K562 (cell line): ENCODE results near the gene PIGB. TPM values are rescaled to one million over a fixed set of nuclear protein-coding genes. Genes with fewer than 3 reads are reported as not detected.

Source experiments
- ATAC-seq: fragments of 200-7000 bp; cut with Tn5 transposase; 3 replicates; pipeline ENCODE4 v1.9.1; 2020; ENCODE audit warnings: moderate library complexity
- Bru-seq: library from RNA; stranded (reverse); fragments of 400-500 nt; gene quantifications from one replicate; lab custom pipeline; 2021; lab: Mats Ljungman, UMichigan
- BruChase-seq, 2 experiments: library from RNA; stranded (reverse); fragments of 400-500 nt; gene quantifications; one replicate each; lab custom pipeline; 2021; lab: Mats Ljungman, UMichigan
- BruUV-seq: library from RNA; stranded (reverse); fragments of 400-500 nt; replicated peaks from 2 replicates; lab custom pipeline; 2021; lab: Mats Ljungman, UMichigan
- CTCF ChIA-PET: fragments of 300-600 bp; formaldehyde crosslinking; extraction: SDS; loops from one replicate; lab custom pipeline; 2021; ENCODE audit warnings: low intra/inter-chr PET ratio; lab: Yijun Ruan, JAX
- POLR2A ChIA-PET: fragments of 300-600, 350-650 bp; sonication (Branson Sonifier 250); formaldehyde crosslinking; extraction: SDS; loops from one replicate; lab custom pipeline; 2021; ENCODE audit warnings: antibody characterized with exemption, inconsistent platforms; lab: Yijun Ruan, JAX
- DNase-seq, 4 experiments: peaks; one replicate each; pipeline versions ENCODE4 v3.0.0 to v3.0.0-alpha.2; 2011 to 2018; ENCODE audit warnings: low spot score in 3 of 4, mixed read lengths in 3 of 4; ENCODE audit errors: extremely low read depth in 1 of 4
- FAIRE-seq: peaks from 2 replicates; lab custom pipeline; 2011; peaks lifted over from hg19 to GRCh38; lab: Jason Lieb, UNC
- H2AFZ ChIP-seq: 2 replicates; pipeline ENCODE4 v1.6.0; 2011; ENCODE audit warnings: low read depth, low read length, control low read depth, inconsistent platforms
- H3K27ac ChIP-seq: fragments of 200-600 bp; 3 replicates; pipeline ENCODE4 v1.8.0; 2011; ENCODE audit warnings: low read depth, mild to moderate bottlenecking, control low read depth, inconsistent platforms, low read length, moderate library complexity, mixed read lengths; ENCODE audit errors: extremely low read depth
- H3K27me3 ChIP-seq, 2 experiments: fragments of 300-600 bp in 1 of 2; 2 replicates in 1 of 2; 3 replicates in 1 of 2; pipeline versions ENCODE4 v1.6.0 to v1.8.0; 2011; ENCODE audit warnings: inconsistent platforms in 2 of 2, low read length in 2 of 2, mild to moderate bottlenecking in 1 of 2, mixed read lengths in 1 of 2, moderate library complexity in 1 of 2; ENCODE audit not compliant: control insufficient read depth in 2 of 2, insufficient read depth in 2 of 2
- H3K36me3 ChIP-seq: fragments of 300-600 bp; 3 replicates; pipeline ENCODE4 v1.8.0; 2011; ENCODE audit warnings: mild to moderate bottlenecking, low read length, inconsistent platforms; ENCODE audit not compliant: control insufficient read depth, insufficient read depth
- H3K4me1 ChIP-seq, 2 experiments: fragments of 200-600 bp in 1 of 2; replicated peaks in 1 of 2; 2 replicates in 1 of 2; 3 replicates in 1 of 2; pipeline versions ENCODE4 v1.5.1 to v1.8.0; 2011; ENCODE audit warnings: inconsistent platforms in 2 of 2, low read length in 2 of 2, mild to moderate bottlenecking in 1 of 2, mixed read lengths in 1 of 2, moderate library complexity in 1 of 2; ENCODE audit not compliant: control insufficient read depth in 2 of 2, insufficient read depth in 2 of 2
- H3K4me2 ChIP-seq: 2 replicates; pipeline ENCODE4 v1.6.1; 2011; ENCODE audit warnings: low read length, control low read depth, inconsistent platforms, mixed read lengths; ENCODE audit not compliant: insufficient read depth
- H3K4me3 ChIP-seq: fragments of 200-600 bp; sonication (generic), shearing (Covaris generic); 2 replicates; pipeline ENCODE4 v1.5.1; 2016; ENCODE audit warnings: control low read depth, inconsistent platforms
- H3K79me2 ChIP-seq: fragments of 200-600 bp; 3 replicates; pipeline ENCODE4 v1.8.0; 2011; ENCODE audit warnings: low read length, inconsistent platforms; ENCODE audit not compliant: control insufficient read depth, insufficient read depth
- H3K9ac ChIP-seq, 2 experiments: 2 replicates each; pipeline versions ENCODE4 v1.6.0 to v1.6.1; 2011; ENCODE audit warnings: low read depth in 2 of 2, low read length in 2 of 2, control low read depth in 1 of 2, inconsistent platforms in 1 of 2, mild to moderate bottlenecking in 1 of 2, mixed read lengths in 1 of 2; ENCODE audit not compliant: insufficient read depth in 1 of 2
- H3K9me1 ChIP-seq: one replicate; pipeline ENCODE4 v1.6.0; 2011; ENCODE audit warnings: inconsistent platforms, mild to moderate bottlenecking, low read length, moderate library complexity; ENCODE audit not compliant: control insufficient read depth, insufficient read depth
- H3K9me3 ChIP-seq: replicated peaks from 2 replicates; pipeline ENCODE4 v1.5.1; 2011; ENCODE audit warnings: low read depth, low read length, inconsistent platforms; ENCODE audit not compliant: control insufficient read depth, insufficient read depth
- H4K20me1 ChIP-seq: replicated peaks from 2 replicates; pipeline ENCODE4 v1.6.1; 2011; ENCODE audit warnings: low read length, inconsistent platforms, mixed read lengths; ENCODE audit not compliant: control insufficient read depth, insufficient read depth
- BDP1 ChIP-seq: IDR thresholded peaks from 3 replicates; pipeline ENCODE4 v1.6.1; 2011; ENCODE audit not compliant: insufficient read length, insufficient read depth
- SREBF1 ChIP-seq: fragments of 150-350 bp; IDR thresholded peaks from 2 replicates; pipeline ENCODE4 v1.6.1; 2014; ENCODE audit warnings: antibody characterized with exemption, low read depth, low read length, borderline replicate concordance
- ZNF407 ChIP-seq: fragments of 450-650 bp; IDR thresholded peaks from 2 replicates; pipeline ENCODE4 v1.6.1; 2016; ENCODE audit warnings: low read depth
- ZNF586 ChIP-seq: fragments of 450-650 bp; formaldehyde crosslinking; conservative IDR thresholded peaks from 2 replicates; pipeline ENCODE4 v1.4.0; 2020; ENCODE audit warnings: mild to moderate bottlenecking, moderate library complexity
- ZNF589 ChIP-seq: fragments of 200-800 bp; sonication (Bioruptor generic); IDR thresholded peaks from 2 replicates; pipeline ENCODE4 v1.6.1; 2016; ENCODE audit warnings: low read depth, missing genetic modification characterization, missing compliant biosample characterization
- ZNF778 ChIP-seq: fragments of 450-650 bp; formaldehyde crosslinking; IDR thresholded peaks from 2 replicates; pipeline ENCODE4 v1.4.0; 2020; ENCODE audit warnings: mild to moderate bottlenecking, moderate library complexity
- WGBS: fragments of 100-300 bp; shearing (Covaris generic); methylation state at CpG from one replicate; pipeline ENCODE4 v1.1.6; 2016; ENCODE audit warnings: low coverage, mixed read lengths; ENCODE audit not compliant: insufficient coverage; ENCODE audit errors: missing lambda C conversion rate; 5-methylcytosine and 5-hydroxymethylcytosine counted together
- in situ Hi-C: fragments of 300-500 bp; cut with MboI; formaldehyde crosslinking; loops from 4 replicates; pipeline ENCODE4 v1.15.0; 2018; ENCODE audit warnings: inconsistent platforms, mixed read lengths
- intact Hi-C: fragments of 100-400 bp; cut with micrococcal nuclease; formaldehyde crosslinking; loops from 2 replicates; pipeline ENCODE4 v1.14.2; 2022
- long read RNA-seq, 3 experiments: library from polyadenylated mRNA in 2 of 3; library from RNA in 1 of 3; unstranded in 2 of 3; stranded (forward) in 1 of 3; transcript quantifications; one replicate each; pipeline ENCODE4 v2.0.0, GENCODE V29; 2019 to 2022
- polyA minus RNA-seq, 3 experiments: library from RNA; depleted of rRNA, polyadenylated mRNA; stranded (reverse); fragments of >200 nt; gene quantifications; 2 replicates each; pipeline ENCODE4 v1.2.3, GENCODE V29; 2011
- polyA plus RNA-seq, 8 experiments: library from polyadenylated mRNA; depleted of rRNA in 4 of 8; stranded (reverse) in 5 of 8; unstranded in 3 of 8; fragments of >200 nt; fragmentation: Nextera tagmentation in 2 of 8; fragmentation: Illumina TruSeq in 1 of 8; extraction: Ambion mirVana in 2 of 8; extraction: Trizol in 1 of 8; gene quantifications; 2 replicates each; pipeline versions ENCODE4 v1.2.1 to v1.2.3, GENCODE V29; 2011 to 2014; ENCODE audit warnings: inconsistent platforms in 1 of 8, missing spikeins in 1 of 8
- total RNA-seq, 7 experiments: library from RNA; depleted of rRNA in 6 of 7; stranded (reverse); fragments of >200 nt in 6 of 7; fragmentation: Illumina TruSeq in 2 of 7; extraction: Trizol in 2 of 7; gene quantifications; 2 replicates each; pipeline versions ENCODE4 v1.2.1 to v1.2.3, GENCODE V29; 2011 to 2021; ENCODE audit warnings: low replicate concordance in 1 of 7

The PIGB gene
- 28.2 and 49.6 TPM in 2 replicates for total RNA-seq (2011; cell fraction: chromatin; rRNA removed; ENCODE audit: low replicate concordance)
- 20.2 and 21.6 TPM in 2 replicates for total RNA-seq (2011; cell fraction: nucleolus; rRNA removed)
- 40.3 and 47.6 TPM in 2 replicates for total RNA-seq (2011; cell fraction: nucleoplasm; rRNA removed)
- total RNA-seq (2014; rRNA removed) (9.9 and 13.3 TPM in 2 replicates), total RNA-seq (2014; rRNA removed; fragmentation: Illumina TruSeq; extraction: Trizol) (18.2 and 24.4 TPM in 2 replicates), total RNA-seq (2015; rRNA removed; fragmentation: Illumina TruSeq; extraction: Trizol) (18.2 and 20.2 TPM in 2 replicates), total RNA-seq (2021) (12.8 and 14.4 TPM in 2 replicates), polyA plus RNA-seq (2011; rRNA removed) (25.3 and 32.3 TPM in 2 replicates), polyA plus RNA-seq (2014; fragmentation: Illumina TruSeq; extraction: Trizol) (14.1 and 15.2 TPM in 2 replicates), polyA plus RNA-seq (2014; fragmentation: Nextera tagmentation; extraction: Ambion mirVana) (10 to 100 TPM; 21.0 to 24.4 TPM), polyA plus RNA-seq (2014; rRNA removed) (12.5 and 15.0 TPM in 2 replicates), polyA minus RNA-seq (2011; rRNA and poly(A)+ RNA removed) (20.1 and 24.1 TPM in 2 replicates), Bru-seq, nascent RNA (percentile 71 among the genes with signal in this experiment), BruChase-seq, experiment 1, labeled RNA remaining after a 2-hour chase (percentile 76 among the genes with signal in this experiment), BruChase-seq, experiment 2, labeled RNA remaining after a 6-hour chase (percentile 74 among the genes with signal in this experiment)
- 10.9 and 18.3 TPM in 2 replicates for polyA plus RNA-seq (2011; cell fraction: cytosol; rRNA removed)
- polyA plus RNA-seq (2011; cell fraction: nucleus; rRNA removed) = 15.3 and 23.2 TPM in 2 replicates
- polyA plus RNA-seq (2012) = 8.4 and 12.3 TPM in 2 replicates
- polyA minus RNA-seq (2011; cell fraction: cytosol; rRNA and poly(A)+ RNA removed) = 5.9 and 11.3 TPM in 2 replicates
- 16.3 and 24.3 TPM in 2 replicates for polyA minus RNA-seq (2011; cell fraction: nucleus; rRNA and poly(A)+ RNA removed)
- long read RNA-seq, experiment 1, transcript PIGB-202 (12 exons, 1,668 nt) = major isoform, 22 of 50 reads
- long read RNA-seq, experiment 1, partial matches to known transcripts = 5 of 50 reads
- long read RNA-seq, experiment 1, other reads (novel, unspliced or antisense) = 17 of 50 reads
- long read RNA-seq, experiment 2, partial matches to known transcripts = 4 of 10 reads
- long read RNA-seq, experiment 2, other reads (novel, unspliced or antisense) = 4 of 10 reads
- long read RNA-seq, experiment 3, transcript PIGB-202 (12 exons, 1,668 nt) = major isoform, 14 of 18 reads
- long read RNA-seq, experiment 3, partial matches to known transcripts = 0 of 18 reads
- long read RNA-seq, experiment 3, other reads (novel, unspliced or antisense) = 2 of 18 reads

GRCh38 chr15:55318588-55319494 lies at the start of gene PIGB, which contains the start of gene PIGBOS1:
Gene PIGB, plus strand, starts transcription at chr15:55319222. Its CDS starts 29 bp downstream, at chr15:55319251.
Gene PIGBOS1, minus strand, starts transcription at chr15:55319123. Its CDS starts 1,331 bp downstream, at chr15:55317792.
- H3K79me2 ChIP-seq = peaks cover 68% of the 10 kb centered on the region
- under 1% methylated on average over 47 of the region's 49 CpGs for WGBS
- peak; percentile 97 for TF ChIP-seq ZNF407
- 0 out of 2 replicates have a peak, but pooled peaks have one; percentile 37 for TF ChIP-seq SREBF1
- no peak for TF ChIP-seq ZNF778 (CRISPR knock-in tag)
- TF ChIP-seq ZNF586 (CRISPR knock-in tag) = no peak
- TF ChIP-seq BDP1 = no peak
- no peak; the same call in none of the 2 replicates for TF ChIP-seq ZNF589 (CRISPR knock-in tag)

More at GRCh38 chr15:55318588-55319494, at the start of gene PIGB, which contains the start of gene PIGBOS1:
- FAIRE-seq = peak; percentile 80
- Histone ChIP-seq H3K36me3 (peaks cover 15% of the 10 kb centered on the region; the same call in 2 of the 3 replicates), H3K4me1 (peaks cover 4 to 9% of the 10 kb centered on the region in 2 experiments; a peak in 2 of 5 replicates), H4K20me1 (no peaks in the 10 kb centered on the region), H3K4me2 (peak within 1 kb of the TSS; percentile 92), H3K9me1 (no peaks in the 10 kb centered on the region), H3K9ac (peak within 1 kb of the TSS; percentile 95 to 97), H3K27ac (peak within 1 kb of the TSS; percentile 96), H3K4me3 (peak within 1 kb of the TSS; percentile 69), H3K27me3 (no peaks in the 10 kb centered on the region), H2AFZ (peak within 1 kb of the TSS; percentile 97), H3K9me3 (no peaks in the 10 kb centered on the region)
- intact Hi-C loops = loop anchor here (1.0 to 2.0 kb wide), 2 partner anchors 84 to 116 kb away; no protein-coding TSS in a partner anchor
- BruUV-seq = TSS peak; percentile 46
- ChIA-PET CTCF (no interaction called here), POLR2A (interaction anchor here (0.6 to 1.5 kb wide), 19 partner anchors 9 to 352 kb away, joined by 3 to 13 read pairs (median 4); partner anchors contain the start of genes CCPG1, PIERCE2 and RSL24D1)
- ATAC-seq = peak; percentile 91
- in situ Hi-C loops = no loop called here
- peak; percentile 65 to 93 (median 72) for DNase-seq
